ENCODE results near the gene PHIP.

The PHIP gene

DNA sequence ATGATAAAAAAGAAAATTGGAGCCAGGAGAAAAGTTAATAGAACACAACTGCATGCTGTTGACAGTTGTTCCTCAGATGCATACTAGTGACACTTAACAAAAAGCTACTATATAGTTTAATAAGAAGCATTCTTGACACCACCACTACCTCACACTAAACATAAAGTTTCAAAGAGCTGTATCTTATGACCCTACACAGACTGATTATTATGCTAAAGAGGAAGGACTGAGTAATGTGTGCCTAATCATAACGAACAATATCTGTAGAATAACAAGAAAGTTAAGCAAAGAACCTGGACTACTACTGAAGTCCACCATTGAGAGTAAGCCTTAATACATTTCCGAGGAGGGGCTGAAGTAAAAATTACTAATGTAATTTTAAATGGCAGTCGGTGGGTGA, 110.9 kb downstream of the PHIP start:
- Histone ChIP-seq H3K27me3 (ENCODE audit: low read depth, low read length) (no peaks in the 10 kb centered on the region), H3K79me2 (ENCODE audit: low read length) (no peaks in the 10 kb centered on the region), H3K9ac (ENCODE audit: low read length) (no peak overlapping the region), H3K4me1 (ENCODE audit: low read length) (no peaks in the 10 kb centered on the region), H3K9me3 (ENCODE audit: insufficient read depth, low read length) (no peaks in the 10 kb centered on the region), H4K20me1 (ENCODE audit: insufficient read depth, low read length) (no peaks in the 10 kb centered on the region), H3K36me3 (replicated peaks; ENCODE audit: low read depth, low read length) (peaks cover 52% of the 10 kb centered on the region), H3K4me3 (ENCODE audit: low read length) (no peak overlapping the region), H3K4me2 (ENCODE audit: low read length) (no peak overlapping the region), H3K27ac (ENCODE audit: low read length) (no peak overlapping the region), H2AFZ (ENCODE audit: low read depth, low read length) (no peak overlapping the region)
- TF ChIP-seq, protein P1, sequence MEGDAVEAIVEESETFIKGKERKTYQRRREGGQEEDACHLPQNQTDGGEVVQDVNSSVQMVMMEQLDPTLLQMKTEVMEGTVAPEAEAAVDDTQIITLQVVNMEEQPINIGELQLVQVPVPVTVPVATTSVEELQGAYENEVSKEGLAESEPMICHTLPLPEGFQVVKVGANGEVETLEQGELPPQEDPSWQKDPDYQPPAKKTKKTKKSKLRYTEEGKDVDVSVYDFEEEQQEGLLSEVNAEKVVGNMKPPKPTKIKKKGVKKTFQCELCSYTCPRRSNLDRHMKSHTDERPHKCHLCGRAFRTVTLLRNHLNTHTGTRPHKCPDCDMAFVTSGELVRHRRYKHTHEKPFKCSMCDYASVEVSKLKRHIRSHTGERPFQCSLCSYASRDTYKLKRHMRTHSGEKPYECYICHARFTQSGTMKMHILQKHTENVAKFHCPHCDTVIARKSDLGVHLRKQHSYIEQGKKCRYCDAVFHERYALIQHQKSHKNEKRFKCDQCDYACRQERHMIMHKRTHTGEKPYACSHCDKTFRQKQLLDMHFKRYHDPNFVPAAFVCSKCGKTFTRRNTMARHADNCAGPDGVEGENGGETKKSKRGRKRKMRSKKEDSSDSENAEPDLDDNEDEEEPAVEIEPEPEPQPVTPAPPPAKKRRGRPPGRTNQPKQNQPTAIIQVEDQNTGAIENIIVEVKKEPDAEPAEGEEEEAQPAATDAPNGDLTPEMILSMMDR (IDR thresholded peaks at IDR 0.05; ENCODE audit: low read depth, low read length) = no peak
- no peak for TF ChIP-seq EZH2phosphoT487 (IDR thresholded peaks at IDR 0.05; ENCODE audit: low read depth)

GRCh38 chr6:78966542-78966941, 111.5 kb downstream of the PHIP start:
- Histone ChIP-seq H3K27ac (ENCODE audit: low read length) (no peak overlapping the region), H3K4me2 (ENCODE audit: low read length) (no peak overlapping the region), H3K9me3 (ENCODE audit: insufficient read depth, low read length) (no peaks in the 10 kb centered on the region), H3K4me3 (ENCODE audit: low read length) (no peak overlapping the region), H3K36me3 (replicated peaks; ENCODE audit: low read depth, low read length) (peaks cover 58% of the 10 kb centered on the region), H3K27me3 (ENCODE audit: low read depth, low read length) (no peaks in the 10 kb centered on the region), H3K79me2 (ENCODE audit: low read length) (no peaks in the 10 kb centered on the region), H4K20me1 (ENCODE audit: insufficient read depth, low read length) (no peaks in the 10 kb centered on the region), H2AFZ (ENCODE audit: low read depth, low read length) (no peak overlapping the region), H3K9ac (ENCODE audit: low read length) (no peak overlapping the region), H3K4me1 (ENCODE audit: low read length) (no peaks in the 10 kb centered on the region)
- TF ChIP-seq, protein P1 (IDR thresholded peaks at IDR 0.05; ENCODE audit: low read depth, low read length) = no peak
- TF ChIP-seq EZH2phosphoT487 (IDR thresholded peaks at IDR 0.05; ENCODE audit: low read depth) = no peak

DNA sequence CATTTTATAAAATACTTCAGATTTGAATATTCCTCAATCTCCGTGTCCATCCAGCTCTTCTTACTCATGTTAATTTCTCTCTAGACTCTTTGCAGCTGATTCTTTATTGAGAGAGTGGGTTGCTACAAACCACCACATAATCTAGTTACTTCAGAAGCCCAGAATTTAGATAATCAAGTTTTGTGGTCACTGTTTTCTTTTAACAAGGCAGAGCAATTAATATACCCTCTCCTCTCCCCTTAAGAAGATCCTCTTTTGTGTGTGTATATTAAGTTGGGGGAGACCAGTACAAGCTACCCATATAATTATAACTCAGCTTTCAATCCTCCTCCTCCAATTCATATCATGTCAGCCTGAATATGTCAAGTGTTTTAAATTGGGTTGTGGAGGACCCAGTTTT, 115.6 kb downstream of the PHIP start:
- TF ChIP-seq, protein P1 (IDR thresholded peaks at IDR 0.05; ENCODE audit: low read depth, low read length) = no peak
- TF ChIP-seq EZH2phosphoT487 (IDR thresholded peaks at IDR 0.05; ENCODE audit: low read depth) = no peak
- H3K4me3 ChIP-seq (ENCODE audit: low read length) = no peak overlapping the region
- H3K4me2 ChIP-seq (ENCODE audit: low read length) = no peak overlapping the region
- no peaks in the 10 kb centered on the region for H3K79me2 ChIP-seq (ENCODE audit: low read length)
- H3K9me3 ChIP-seq (ENCODE audit: insufficient read depth, low read length) = no peaks in the 10 kb centered on the region
- no peaks in the 10 kb centered on the region for H3K27me3 ChIP-seq (ENCODE audit: low read depth, low read length)
- H4K20me1 ChIP-seq (ENCODE audit: insufficient read depth, low read length) = no peaks in the 10 kb centered on the region
- no peak overlapping the region for H3K9ac ChIP-seq (ENCODE audit: low read length)
- H3K36me3 ChIP-seq (replicated peaks; ENCODE audit: low read depth, low read length) = peaks cover 66% of the 10 kb centered on the region
- H2AFZ ChIP-seq (ENCODE audit: low read depth, low read length) = no peak overlapping the region
- H3K27ac ChIP-seq (ENCODE audit: low read length) = no peak overlapping the region
- H3K4me1 ChIP-seq (ENCODE audit: low read length) = no peaks in the 10 kb centered on the region

DNA sequence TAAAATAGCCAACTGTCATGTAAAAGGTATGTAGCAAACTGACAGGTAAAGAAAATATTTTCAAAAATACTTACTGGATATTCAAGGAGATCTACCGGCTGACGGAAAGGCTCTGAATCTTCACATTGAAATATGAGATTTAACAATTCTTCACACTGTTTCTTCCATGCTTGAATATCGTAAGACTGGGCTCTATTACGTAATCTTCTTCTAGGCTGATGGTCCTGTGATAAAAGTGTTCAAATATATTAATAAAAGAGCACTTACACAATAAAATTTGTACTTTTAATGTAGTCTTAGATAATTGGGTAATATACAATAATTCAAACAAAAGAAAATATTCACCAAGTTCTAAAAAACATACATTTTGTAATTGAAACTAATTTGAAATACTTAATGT, 123.3 kb downstream of the PHIP start:
- no peak for TF ChIP-seq EZH2phosphoT487 (IDR thresholded peaks at IDR 0.05; ENCODE audit: low read depth)
- TF ChIP-seq, protein P1 (IDR thresholded peaks at IDR 0.05; ENCODE audit: low read depth, low read length) = no peak
- peaks cover 3% of the 10 kb centered on the region; the same call in 1 of the 2 replicates for H3K9me3 ChIP-seq (ENCODE audit: insufficient read depth, low read length)
- no peaks in the 10 kb centered on the region for H3K79me2 ChIP-seq (ENCODE audit: low read length)
- peaks cover 69% of the 10 kb centered on the region for H3K36me3 ChIP-seq (replicated peaks; ENCODE audit: low read depth, low read length)
- no peak overlapping the region for H3K4me2 ChIP-seq (ENCODE audit: low read length)
- H3K27me3 ChIP-seq (ENCODE audit: low read depth, low read length) = no peaks in the 10 kb centered on the region
- H2AFZ ChIP-seq (ENCODE audit: low read depth, low read length) = no peak overlapping the region
- H3K9ac ChIP-seq (ENCODE audit: low read length) = no peak overlapping the region
- H3K4me1 ChIP-seq (ENCODE audit: low read length) = no peaks in the 10 kb centered on the region
- H3K27ac ChIP-seq (ENCODE audit: low read length) = no peak overlapping the region
- no peak overlapping the region for H3K4me3 ChIP-seq (ENCODE audit: low read length)
- no peaks in the 10 kb centered on the region for H4K20me1 ChIP-seq (ENCODE audit: insufficient read depth, low read length)

Data from OCI-LY3 (cell line).